OCI-LY3 (cell line): ENCODE measurements around the gene PIK3IP1.

Experiments
- H2AFZ ChIP-seq: fragments of 200-600, 300-600 bp; shearing (Covaris generic); 2 replicates; pipeline ENCODE4 v1.6.0; 2014; ENCODE audit warnings: antibody characterized with exemption, low read depth, low read length
- H3K27ac ChIP-seq: fragments of 200-600, 300-600 bp; sonication (generic); 2 replicates; pipeline ENCODE4 v1.5.1; 2014; ENCODE audit warnings: mild to moderate bottlenecking, low read length, moderate library complexity, mixed read lengths
- H3K27me3 ChIP-seq: fragments of 200-600, 300-600 bp; sonication (generic); 2 replicates; pipeline ENCODE4 v1.6.1; 2014; ENCODE audit warnings: low read depth, low read length, mixed read lengths
- H3K36me3 ChIP-seq: fragments of 200-600, 300-600 bp; sonication (generic); replicated peaks from 2 replicates; pipeline ENCODE3; 2014; ENCODE audit warnings: low read depth, low read length, mixed read lengths
- H3K4me1 ChIP-seq: fragments of 300-600, 200-600 bp; sonication (generic); 2 replicates; pipeline ENCODE4 v1.6.1; 2014; ENCODE audit warnings: low read length, mixed read lengths
- H3K4me2 ChIP-seq: fragments of 200-600, 300-600 bp; sonication (generic); 2 replicates; pipeline ENCODE4 v1.6.1; 2014; ENCODE audit warnings: low read length, mixed read lengths
- H3K4me3 ChIP-seq: fragments of 300-600, 200-600 bp; sonication (generic); 2 replicates; pipeline ENCODE4 v1.5.1; 2014; ENCODE audit warnings: antibody characterized with exemption, mild to moderate bottlenecking, low read length, moderate library complexity
- H3K79me2 ChIP-seq: fragments of 300-600, 200-600 bp; shearing (Covaris generic); 2 replicates; pipeline ENCODE4 v1.6.1; 2014; ENCODE audit warnings: mild to moderate bottlenecking, low read length, mixed read lengths
- H3K9ac ChIP-seq: fragments of 300-600, 200-600 bp; shearing (Covaris generic); 2 replicates; pipeline ENCODE4 v1.6.0; 2014; ENCODE audit warnings: mild to moderate bottlenecking, low read length, moderate library complexity
- H3K9me3 ChIP-seq: fragments of 200-600, 300-600 bp; shearing (Covaris generic); 2 replicates; pipeline ENCODE4 v1.6.1; 2014; ENCODE audit warnings: low read length, mixed read lengths; ENCODE audit not compliant: insufficient read depth
- H4K20me1 ChIP-seq: fragments of 200-600, 300-600 bp; sonication (generic); 2 replicates; pipeline ENCODE4 v1.6.1; 2016; ENCODE audit warnings: low read length, mixed read lengths; ENCODE audit not compliant: insufficient read depth
- CTCF ChIP-seq: fragments of 200-600, 300-600 bp; sonication (generic); IDR thresholded peaks from 2 replicates; pipeline ENCODE4 v1.5.1; 2014; ENCODE audit warnings: antibody characterized with exemption, low read length, low read depth
- EZH2phosphoT487 ChIP-seq: fragments of 200-600 bp; shearing (Covaris generic); IDR thresholded peaks from 2 replicates; pipeline ENCODE4 v1.6.1; 2018; ENCODE audit warnings: antibody characterized with exemption, mixed run types, low read depth

The PIK3IP1 gene

DNA sequence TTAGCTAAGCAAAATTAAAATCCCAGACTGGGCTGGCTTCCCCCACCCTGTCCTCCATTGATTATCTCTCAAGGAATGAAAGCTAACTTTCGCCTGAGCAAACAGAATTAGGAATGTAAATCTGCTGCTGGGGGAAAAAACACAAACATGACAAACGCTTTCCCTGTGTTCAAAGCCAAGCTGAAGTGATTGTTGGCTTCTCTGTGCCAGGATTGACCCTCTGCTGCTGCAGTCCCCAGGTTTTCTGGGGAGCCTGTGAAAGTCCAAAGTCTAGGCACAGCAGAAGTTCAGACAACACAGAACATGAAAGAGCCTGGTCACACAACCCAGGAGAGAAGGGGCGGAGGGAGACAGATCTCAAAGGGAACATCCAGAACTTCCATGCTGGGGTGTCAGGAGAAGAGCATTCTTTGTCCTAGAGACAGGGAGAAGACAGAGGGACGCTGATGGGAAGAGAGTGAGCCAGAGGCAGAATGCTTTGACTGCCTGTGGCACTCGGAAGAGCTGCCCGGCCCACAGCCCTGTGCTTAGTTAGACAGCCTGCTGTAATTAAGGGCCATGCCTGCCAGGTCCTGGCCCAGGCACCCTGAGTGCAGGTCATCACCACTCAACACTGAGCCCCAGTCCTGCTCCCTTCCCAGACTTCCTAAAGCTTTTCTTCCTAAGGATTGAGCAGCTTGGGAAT is 47.0 kb upstream of the PIK3IP1 start:
- no peak overlapping the region for H3K9ac ChIP-seq
- no peak overlapping the region for H2AFZ ChIP-seq
- no peaks in the 10 kb centered on the region for H3K9me3 ChIP-seq
- peaks cover 53% of the 10 kb centered on the region for H3K79me2 ChIP-seq
- peaks cover 9% of the 10 kb centered on the region for H3K4me1 ChIP-seq
- no peak overlapping the region for H3K27ac ChIP-seq
- H3K36me3 ChIP-seq: peaks cover 77% of the 10 kb centered on the region
- TF ChIP-seq EZH2phosphoT487 (no peak), CTCF (no peak)
- no peak overlapping the region for H3K4me3 ChIP-seq
- H3K4me2 ChIP-seq: no peak overlapping the region
- H4K20me1 ChIP-seq: peaks cover 69% of the 10 kb centered on the region
- no peaks in the 10 kb centered on the region for H3K27me3 ChIP-seq

GRCh38 chr22:31337178-31337577 is 44.9 kb upstream of the PIK3IP1 start:
- H3K27me3 ChIP-seq: no peaks in the 10 kb centered on the region
- no peaks in the 10 kb centered on the region for H3K9me3 ChIP-seq
- peaks cover 56% of the 10 kb centered on the region for H4K20me1 ChIP-seq
- no peak overlapping the region for H3K4me2 ChIP-seq
- TF ChIP-seq EZH2phosphoT487 (no peak), CTCF (no peak)
- peaks cover 76% of the 10 kb centered on the region for H3K36me3 ChIP-seq
- H2AFZ ChIP-seq: no peak overlapping the region
- H3K4me1 ChIP-seq: no peaks in the 10 kb centered on the region
- no peak overlapping the region for H3K27ac ChIP-seq
- no peak overlapping the region for H3K9ac ChIP-seq
- peaks cover 32% of the 10 kb centered on the region for H3K79me2 ChIP-seq
- H3K4me3 ChIP-seq: no peak overlapping the region

- no peak overlapping the region for H3K27ac ChIP-seq
- H3K4me3 ChIP-seq: no peak overlapping the region
- H3K4me2 ChIP-seq: no peak overlapping the region
- peaks cover 67% of the 10 kb centered on the region for H3K36me3 ChIP-seq
- peaks cover 29% of the 10 kb centered on the region for H4K20me1 ChIP-seq
- H3K9ac ChIP-seq: no peak overlapping the region
- no peak overlapping the region for H2AFZ ChIP-seq
- no peaks in the 10 kb centered on the region for H3K4me1 ChIP-seq
- TF ChIP-seq EZH2phosphoT487 (no peak), CTCF (no peak)
- peaks cover 4% of the 10 kb centered on the region; the same call in 1 of the 2 replicates for H3K79me2 ChIP-seq
- no peaks in the 10 kb centered on the region for H3K27me3 ChIP-seq
- no peaks in the 10 kb centered on the region for H3K9me3 ChIP-seq
Observed at GRCh38 chr22:31334329-31334728, 42.0 kb upstream of the PIK3IP1 start.

DNA sequence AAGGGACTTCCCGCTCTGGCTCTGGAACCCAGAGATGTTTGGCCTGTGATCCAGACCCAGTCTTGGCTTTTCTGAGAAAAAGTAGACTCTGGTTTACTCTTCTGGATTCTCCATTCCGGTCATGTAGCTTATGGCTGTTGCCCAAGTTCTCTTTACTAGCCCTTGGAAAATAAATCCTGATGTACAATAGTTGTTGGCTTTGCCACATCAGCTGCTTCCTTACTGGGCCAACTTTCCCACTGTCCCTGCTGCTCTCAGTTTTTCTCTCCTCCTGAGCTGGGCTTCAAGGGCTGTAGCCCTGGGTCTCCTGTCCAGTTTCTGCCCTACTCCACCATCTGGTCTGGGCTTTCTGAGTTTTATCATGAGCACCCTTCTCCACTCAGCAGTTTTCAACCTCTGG is 41.4 kb upstream of the PIK3IP1 start:
- H4K20me1 ChIP-seq: peaks cover 27% of the 10 kb centered on the region
- H3K4me1 ChIP-seq: no peaks in the 10 kb centered on the region
- H3K79me2 ChIP-seq: no peaks in the 10 kb centered on the region; the same call in 1 of the 2 replicates
- no peaks in the 10 kb centered on the region for H3K9me3 ChIP-seq
- no peak overlapping the region for H3K4me3 ChIP-seq
- H3K36me3 ChIP-seq: peaks cover 72% of the 10 kb centered on the region
- no peaks in the 10 kb centered on the region for H3K27me3 ChIP-seq
- TF ChIP-seq CTCF: no peak
- TF ChIP-seq EZH2phosphoT487: no peak
- H2AFZ ChIP-seq: no peak overlapping the region
- H3K9ac ChIP-seq: no peak overlapping the region
- H3K4me2 ChIP-seq: no peak overlapping the region
- H3K27ac ChIP-seq: no peak overlapping the region
